NCI-H2227 treated with DMSO at 0.1 percent for 48 hours (cell line): Measurements from ENCODE around the gene MEGF11.
"Not testable (repeated sequence)": the region's sequence is repeated elsewhere in the genome, so short reads cannot be mapped to it uniquely, and the experiment has no call there.

Source experiments
- DNase-seq: peaks from one replicate; lab custom pipeline; 2025; lab: John Stamatoyannopoulos, UW

The MEGF11 gene

GRCh38 chr15:65884511-65884910, 369.0 kb downstream of the MEGF11 start:
- no peak for DNase-seq

GRCh38 chr15:65883571-65883970, 370.0 kb downstream of the MEGF11 start:
- DNase-seq = no peak

GRCh38 chr15:65881766-65882434, 371.6 kb downstream of the MEGF11 start:
- DNase-seq = no peak

- no peak for DNase-seq
Measured at GRCh38 chr15:65877749-65878148, 375.8 kb downstream of the MEGF11 start.

GRCh38 chr15:65875458-65875857, 378.1 kb downstream of the MEGF11 start:
- DNase-seq = no peak

GRCh38 chr15:65873256-65873655, 380.3 kb downstream of the MEGF11 start:
- no peak for DNase-seq

- not testable (repeated sequence) for DNase-seq
Measured at GRCh38 chr15:65872596-65872995, 381.0 kb downstream of the MEGF11 start.

- not testable (repeated sequence) for DNase-seq
Measured at GRCh38 chr15:65871886-65872285, 381.7 kb downstream of the MEGF11 start.

GRCh38 chr15:65870889-65871533, 382.5 kb downstream of the MEGF11 start:
- peak; percentile 18 for DNase-seq

- DNase-seq = peak; percentile 7
Measured at GRCh38 chr15:65869954-65870871, 383.3 kb downstream of the MEGF11 start.

- peak; percentile 95 for DNase-seq
Measured at GRCh38 chr15:65869126-65869953, 384.2 kb downstream of the MEGF11 start, which contains the start of gene RAB11A. Gene RAB11A (plus strand): TSS chr15:65869491. CDS start chr15:65869586, 95 bp downstream.

GRCh38 chr15:65868546-65869125, 384.9 kb downstream of the MEGF11 start:
- no peak for DNase-seq

GRCh38 chr15:65867933-65868332, 385.6 kb downstream of the MEGF11 start:
- not testable (repeated sequence) for DNase-seq

- no peak for DNase-seq
Measured at GRCh38 chr15:65867244-65867643, 386.3 kb downstream of the MEGF11 start.

- no peak for DNase-seq
Measured at GRCh38 chr15:65863106-65863505, 390.4 kb downstream of the MEGF11 start.

GRCh38 chr15:65862682-65863081, 390.9 kb downstream of the MEGF11 start:
- peak; percentile 65 for DNase-seq

- DNase-seq = no peak
Measured at GRCh38 chr15:65857718-65858402, 395.7 kb downstream of the MEGF11 start.

GRCh38 chr15:65856821-65857455, 396.6 kb downstream of the MEGF11 start:
- DNase-seq = no peak

GRCh38 chr15:65851981-65852380, 401.6 kb downstream of the MEGF11 start:
- DNase-seq = no peak

GRCh38 chr15:65847989-65848388, 405.6 kb downstream of the MEGF11 start:
- DNase-seq = no peak
